ENCODE measurements around the gene PLIN5. TPM values are rescaled to one million over a fixed set of nuclear protein-coding genes. Genes with fewer than 3 reads are reported as not detected.

PLIN5 gene
- total RNA-seq, 4 donors from 2014 or later = 1.0 to 21.2 (median 5.3) TPM

- no peak for DNase-seq (ENCODE audit: low spot score in 2 of 2)
- TF ChIP-seq, protein P1, sequence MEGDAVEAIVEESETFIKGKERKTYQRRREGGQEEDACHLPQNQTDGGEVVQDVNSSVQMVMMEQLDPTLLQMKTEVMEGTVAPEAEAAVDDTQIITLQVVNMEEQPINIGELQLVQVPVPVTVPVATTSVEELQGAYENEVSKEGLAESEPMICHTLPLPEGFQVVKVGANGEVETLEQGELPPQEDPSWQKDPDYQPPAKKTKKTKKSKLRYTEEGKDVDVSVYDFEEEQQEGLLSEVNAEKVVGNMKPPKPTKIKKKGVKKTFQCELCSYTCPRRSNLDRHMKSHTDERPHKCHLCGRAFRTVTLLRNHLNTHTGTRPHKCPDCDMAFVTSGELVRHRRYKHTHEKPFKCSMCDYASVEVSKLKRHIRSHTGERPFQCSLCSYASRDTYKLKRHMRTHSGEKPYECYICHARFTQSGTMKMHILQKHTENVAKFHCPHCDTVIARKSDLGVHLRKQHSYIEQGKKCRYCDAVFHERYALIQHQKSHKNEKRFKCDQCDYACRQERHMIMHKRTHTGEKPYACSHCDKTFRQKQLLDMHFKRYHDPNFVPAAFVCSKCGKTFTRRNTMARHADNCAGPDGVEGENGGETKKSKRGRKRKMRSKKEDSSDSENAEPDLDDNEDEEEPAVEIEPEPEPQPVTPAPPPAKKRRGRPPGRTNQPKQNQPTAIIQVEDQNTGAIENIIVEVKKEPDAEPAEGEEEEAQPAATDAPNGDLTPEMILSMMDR (IDR thresholded peaks at IDR 0.05) = no peak
- TF ChIP-seq POLR2A (IDR thresholded peaks at IDR 0.05) = no peak
- WGBS, 2 donors = 83 to 89% methylated on average over 15 of the region's 15 CpGs
- intact Hi-C loops (cut with DNase I; ENCODE audit: low total_unique reads) = loop anchor here (10.0 kb wide), 1 partner anchor 248 kb away; the partner anchor contains the start of gene SHD
- H3K4me3 ChIP-seq (ENCODE audit: low read depth, poor library complexity, severe bottlenecking) = no peak overlapping the region
Observed at GRCh38 chr19:4522291-4523002, 12.6 kb downstream of the PLIN5 start.

DNA sequence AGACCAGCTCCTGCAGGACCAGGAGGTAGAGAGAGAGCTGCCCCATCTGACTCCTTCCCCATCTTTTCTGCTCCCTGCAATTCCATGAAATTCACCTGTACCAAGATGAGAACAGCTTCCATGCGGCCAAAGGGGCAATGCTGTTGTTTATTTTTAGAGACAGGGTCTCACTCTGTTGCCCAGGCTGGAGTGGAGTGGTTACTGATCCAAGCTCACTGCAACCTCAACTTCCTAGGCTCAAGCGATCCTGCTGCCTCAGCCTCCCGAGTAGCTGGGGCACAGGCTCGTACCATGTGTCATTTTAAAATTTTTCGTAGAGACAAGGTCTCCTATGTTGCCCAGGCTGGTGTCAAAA lies 13.2 kb downstream of the PLIN5 start:
- WGBS, 2 donors = 81 to 86% methylated on average over 5 of the region's 5 CpGs
- intact Hi-C loops (cut with DNase I; ENCODE audit: low total_unique reads) = loop anchor here (10.0 kb wide), 1 partner anchor 247 kb away; the partner anchor contains the start of gene SHD
- no peak overlapping the region for H3K4me3 ChIP-seq (ENCODE audit: low read depth, poor library complexity, severe bottlenecking)
- no peak for TF ChIP-seq POLR2A (IDR thresholded peaks at IDR 0.05)
- TF ChIP-seq, protein P1 (IDR thresholded peaks at IDR 0.05) = no peak
- DNase-seq (ENCODE audit: low spot score in 2 of 2) = no peak

DNA sequence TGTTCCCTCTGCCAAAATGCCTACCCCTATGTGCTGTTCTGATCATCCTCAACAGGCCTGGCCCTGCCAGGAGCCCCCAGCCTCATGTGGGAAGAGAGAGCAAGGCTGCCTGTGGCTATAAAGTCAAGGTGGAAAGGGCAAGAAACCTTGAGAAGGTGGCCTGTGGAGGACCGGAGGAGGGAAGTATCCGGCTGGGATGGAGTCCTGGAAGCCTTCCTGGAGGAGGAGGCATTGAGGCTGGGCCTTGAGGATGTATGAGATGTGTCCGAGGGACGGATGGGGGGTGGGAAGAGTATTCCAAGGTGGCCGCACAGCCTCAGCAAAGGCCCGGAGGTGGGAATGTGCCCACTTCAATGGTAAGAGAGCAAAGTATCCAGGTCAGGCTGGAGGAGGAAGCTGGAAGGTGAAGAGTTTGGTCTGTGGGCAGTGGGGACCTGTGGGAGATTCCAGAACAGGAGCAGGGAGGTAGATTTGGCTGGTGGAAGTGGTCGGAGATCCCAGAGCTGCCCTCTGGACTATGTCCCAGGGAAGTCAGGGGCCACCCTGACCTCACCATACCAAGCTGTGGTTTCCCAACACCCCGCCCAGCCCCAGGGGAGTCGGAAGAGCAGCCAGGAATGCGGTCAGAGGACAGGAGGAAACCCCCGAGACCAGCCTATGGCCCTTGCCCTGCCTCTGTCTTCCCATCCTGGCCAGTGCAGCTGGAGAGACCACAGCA lies 13.7 kb downstream of the PLIN5 start:
- DNase-seq (ENCODE audit: low spot score in 2 of 2) = no peak
- WGBS, 2 donors = 76 to 79% methylated on average over 11 of the region's 11 CpGs
- intact Hi-C loops (cut with DNase I; ENCODE audit: low total_unique reads) = loop anchor here (10.0 kb wide), 1 partner anchor 247 kb away; the partner anchor contains the start of gene SHD
- no peak overlapping the region for H3K4me3 ChIP-seq (ENCODE audit: low read depth, poor library complexity, severe bottlenecking)
- TF ChIP-seq, protein P1 (IDR thresholded peaks at IDR 0.05) = no peak
- no peak for TF ChIP-seq POLR2A (IDR thresholded peaks at IDR 0.05)

GRCh38 chr19:4519521-4520277 lies 15.3 kb downstream of the PLIN5 start:
- intact Hi-C loops (cut with DNase I; ENCODE audit: low total_unique reads) = loop anchor here (10.0 kb wide), 1 partner anchor 245 kb away; the partner anchor contains the start of gene SHD
- no peak for DNase-seq (ENCODE audit: low spot score in 2 of 2)
- no peak overlapping the region for H3K4me3 ChIP-seq (ENCODE audit: low read depth, poor library complexity, severe bottlenecking)
- no peak for TF ChIP-seq POLR2A (IDR thresholded peaks at IDR 0.05)
- TF ChIP-seq, protein P1 (IDR thresholded peaks at IDR 0.05) = no peak
- WGBS, 2 donors = 30 to 32% methylated on average over 8 to 9 of the region's 9 CpGs

GRCh38 chr19:4519172-4519496 lies 15.9 kb downstream of the PLIN5 start:
- no peak for DNase-seq (ENCODE audit: low spot score in 2 of 2)
- no peak overlapping the region for H3K4me3 ChIP-seq (ENCODE audit: low read depth, poor library complexity, severe bottlenecking)
- intact Hi-C loops (cut with DNase I; ENCODE audit: low total_unique reads) = no loop called here
- TF ChIP-seq, protein P1 (IDR thresholded peaks at IDR 0.05) = no peak
- no peak for TF ChIP-seq POLR2A (IDR thresholded peaks at IDR 0.05)
- 89 to 92% methylated on average over 6 of the region's 6 CpGs for WGBS, 2 donors
